ENCODE results near the gene GATM.

Gene GATM

DNA sequence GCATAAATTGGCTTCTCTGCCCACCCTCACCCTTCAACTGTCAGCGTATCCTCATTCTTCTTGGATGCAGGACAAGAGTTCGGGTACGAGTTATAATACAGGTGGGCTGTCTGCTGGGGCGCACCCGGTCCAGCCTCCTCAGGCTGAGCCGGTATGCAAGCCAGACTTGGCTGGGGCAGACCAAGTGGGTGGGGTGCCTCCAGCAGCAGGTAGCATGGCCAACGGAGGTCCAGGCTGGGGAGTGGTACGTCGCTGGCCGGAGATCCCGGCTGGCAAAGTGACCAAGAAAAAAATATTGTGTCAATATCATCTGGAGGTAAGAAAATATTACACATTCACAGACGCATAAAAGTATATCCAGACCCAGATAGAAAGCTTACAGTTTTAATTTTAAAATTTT lies 45.6 kb downstream of the GATM start:
- DNase-seq: no peak
- Histone ChIP-seq H3K9me3 (no peaks in the 10 kb centered on the region), H3K4me3 (ENCODE audit: low read depth, low read length) (no peak overlapping the region), H3K36me3 (no peaks in the 10 kb centered on the region), H3K4me1 (no peaks in the 10 kb centered on the region), H3K27me3 (no peaks in the 10 kb centered on the region)
- no peak for TF ChIP-seq CTCF (IDR thresholded peaks at IDR 0.05; ENCODE audit: low read depth, low read length)

DNA sequence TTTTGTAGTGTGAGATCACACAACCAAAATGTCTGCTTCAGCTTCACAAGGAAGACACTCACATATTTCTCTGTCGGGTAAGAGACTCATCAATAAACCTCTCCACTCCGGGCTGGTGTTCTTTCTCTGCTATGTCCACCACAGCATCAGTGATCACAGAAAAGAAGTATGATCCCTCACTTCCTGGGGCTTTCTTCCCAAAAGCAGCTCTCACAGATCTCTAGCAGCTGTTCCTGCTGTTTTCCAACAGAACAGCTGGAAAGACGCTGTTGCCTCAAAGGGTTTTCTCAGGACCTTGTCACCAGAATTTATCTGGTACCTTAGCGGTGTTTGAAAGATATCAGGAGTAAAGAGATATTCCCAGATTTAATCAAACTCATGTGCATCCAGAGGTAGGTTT lies 46.4 kb downstream of the GATM start:
- TF ChIP-seq CTCF (IDR thresholded peaks at IDR 0.05; ENCODE audit: low read depth, low read length): no peak
- Histone ChIP-seq H3K36me3 (no peaks in the 10 kb centered on the region), H3K4me3 (ENCODE audit: low read depth, low read length) (no peak overlapping the region), H3K9me3 (no peaks in the 10 kb centered on the region), H3K4me1 (no peaks in the 10 kb centered on the region), H3K27me3 (no peaks in the 10 kb centered on the region)
- no peak for DNase-seq

- no peaks in the 10 kb centered on the region for H3K4me1 ChIP-seq
- DNase-seq: no peak
- TF ChIP-seq CTCF (IDR thresholded peaks at IDR 0.05; ENCODE audit: low read depth, low read length): no peak
- no peaks in the 10 kb centered on the region for H3K27me3 ChIP-seq
- H3K36me3 ChIP-seq: no peaks in the 10 kb centered on the region
- no peak overlapping the region for H3K4me3 ChIP-seq (ENCODE audit: low read depth, low read length)
- H3K9me3 ChIP-seq: no peaks in the 10 kb centered on the region
These were observed 49.7 kb downstream of the GATM start for GRCh38 chr15:45328663-45329062.

GRCh38 chr15:45326741-45327140 lies 51.6 kb downstream of the GATM start:
- no peak for DNase-seq
- TF ChIP-seq CTCF (IDR thresholded peaks at IDR 0.05; ENCODE audit: low read depth, low read length): no peak
- no peak overlapping the region for H3K4me3 ChIP-seq (ENCODE audit: low read depth, low read length)

DNA sequence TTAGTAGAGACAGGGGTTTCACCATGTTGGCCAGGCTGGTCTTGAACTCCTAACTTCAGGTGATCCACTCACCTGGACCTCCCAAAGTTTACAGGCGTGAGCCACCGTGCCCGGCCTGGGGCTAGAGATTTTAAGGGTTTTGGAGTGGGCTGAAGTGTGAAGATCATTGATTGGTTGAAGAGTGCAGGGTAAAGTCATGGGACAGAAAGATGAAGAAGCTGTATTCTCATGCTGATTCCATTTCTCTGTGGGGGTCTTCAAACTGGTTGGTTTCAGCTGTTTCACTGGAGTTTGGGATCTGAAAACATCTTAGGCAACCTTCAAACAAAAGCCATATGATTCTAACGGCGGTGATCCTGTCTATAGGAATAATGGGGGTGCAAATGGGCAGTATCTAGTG lies 52.1 kb downstream of the GATM start:
- TF ChIP-seq CTCF (IDR thresholded peaks at IDR 0.05; ENCODE audit: low read depth, low read length): no peak
- H3K4me3 ChIP-seq (ENCODE audit: low read depth, low read length): no peak overlapping the region
- DNase-seq: no peak

More at GRCh38 chr15:45326741-45327140, 51.6 kb downstream of the GATM start:
- H3K9me3 ChIP-seq: no peaks in the 10 kb centered on the region
- no peaks in the 10 kb centered on the region for H3K36me3 ChIP-seq
- no peaks in the 10 kb centered on the region for H3K4me1 ChIP-seq
- H3K27me3 ChIP-seq: peaks cover 2% of the 10 kb centered on the region; the same call in 1 of the 2 replicates

GRCh38 chr15:45320581-45321205 lies 57.7 kb downstream of the GATM start:
- DNase-seq: no peak
- Histone ChIP-seq H3K36me3 (no peaks in the 10 kb centered on the region), H3K27me3 (peaks cover 15% of the 10 kb centered on the region), H3K4me3 (ENCODE audit: low read depth, low read length) (no peak overlapping the region), H3K9me3 (no peaks in the 10 kb centered on the region; the same call in none of the 2 replicates), H3K4me1 (no peaks in the 10 kb centered on the region)
- no peak for TF ChIP-seq CTCF (IDR thresholded peaks at IDR 0.05; ENCODE audit: low read depth, low read length)

More for the DNA sequence above, 52.1 kb downstream of the GATM start:
- Histone ChIP-seq H3K4me1 (no peaks in the 10 kb centered on the region), H3K9me3 (no peaks in the 10 kb centered on the region), H3K27me3 (peaks cover 5% of the 10 kb centered on the region), H3K36me3 (no peaks in the 10 kb centered on the region)
